ENCODE data around the gene KCNG3. TPM values are rescaled to one million over a fixed set of nuclear protein-coding genes. Genes with fewer than 3 reads are reported as not detected.

KCNG3 gene
- total RNA-seq, 2 donors from 2014 or later: 0.84 to 1.5 TPM

GRCh38 chr2:42537493-42537892 is 43.7 kb upstream of the KCNG3 start:
- no peak for DNase-seq
- Histone ChIP-seq H3K36me3 (ENCODE audit: control insufficient read depth, insufficient read depth, low read length) (no peaks in the 10 kb centered on the region), H3K4me3 (ENCODE audit: low read length) (no peak overlapping the region), H3K27ac (ENCODE audit: low read depth, low read length) (no peak overlapping the region), H3K4me1 (ENCODE audit: control insufficient read depth, insufficient read depth, low read length) (no peaks in the 10 kb centered on the region), H3K9me3 (ENCODE audit: control insufficient read depth, low read length) (no peaks in the 10 kb centered on the region), H3K9ac (ENCODE audit: extremely low read depth, low read length, poor library complexity, severe bottlenecking) (no peak overlapping the region), H3K27me3 (ENCODE audit: control insufficient read depth, insufficient read depth, low read length, poor library complexity, severe bottlenecking) (no peaks in the 10 kb centered on the region)
- no peak overlapping the region for H3K4me3 Mint-ChIP-seq
- no peaks in the 10 kb centered on the region for H3K4me1 Mint-ChIP-seq
- H3K27me3 Mint-ChIP-seq (ENCODE audit: insufficient read depth): no peaks in the 10 kb centered on the region
- H3K9me3 Mint-ChIP-seq: peaks cover 3% of the 10 kb centered on the region
- WGBS, 2 experiments (ENCODE audit: insufficient coverage in 1 of 2, insufficient read length in 1 of 2): 98% methylated on average over 3 of the region's 3 CpGs; no CpG with 5 or more reads in 1 of the 2 experiments
- no peaks in the 10 kb centered on the region for H3K36me3 Mint-ChIP-seq (ENCODE audit: low read depth)
- TF ChIP-seq CTCF (conservative IDR thresholded peaks at IDR 0.05): no peak
- H3K27ac Mint-ChIP-seq: no peak overlapping the region

- Mint-ChIP-seq H3K9me3 (peaks cover 3% of the 10 kb centered on the region), H3K36me3 (ENCODE audit: low read depth) (no peaks in the 10 kb centered on the region), H3K27ac (no peak overlapping the region), H3K4me1 (peaks cover 6% of the 10 kb centered on the region), H3K4me3 (no peak overlapping the region), H3K27me3 (ENCODE audit: insufficient read depth) (no peaks in the 10 kb centered on the region)
- H3K9me3 ChIP-seq (ENCODE audit: control insufficient read depth, low read length): no peaks in the 10 kb centered on the region
- H3K27me3 ChIP-seq (ENCODE audit: control insufficient read depth, insufficient read depth, low read length, poor library complexity, severe bottlenecking): no peaks in the 10 kb centered on the region
- no peaks in the 10 kb centered on the region for H3K36me3 ChIP-seq (ENCODE audit: control insufficient read depth, insufficient read depth, low read length)
- no peak overlapping the region for H3K9ac ChIP-seq (ENCODE audit: extremely low read depth, low read length, poor library complexity, severe bottlenecking)
- H3K4me3 ChIP-seq (ENCODE audit: low read length): no peak overlapping the region
- no peak for TF ChIP-seq CTCF (conservative IDR thresholded peaks at IDR 0.05)
- no peak for DNase-seq
- H3K27ac ChIP-seq (ENCODE audit: low read depth, low read length): no peak overlapping the region
- WGBS, 2 experiments (ENCODE audit: insufficient coverage in 1 of 2, insufficient read length in 1 of 2): 83 to 99% methylated on average over 1 to 4 of the region's 4 CpGs
- H3K4me1 ChIP-seq (ENCODE audit: control insufficient read depth, insufficient read depth, low read length): no peaks in the 10 kb centered on the region
Measured at GRCh38 chr2:42532397-42532796, 38.6 kb upstream of the KCNG3 start.

- Histone ChIP-seq H3K27me3 (ENCODE audit: control insufficient read depth, insufficient read depth, low read length, poor library complexity, severe bottlenecking) (no peaks in the 10 kb centered on the region), H3K36me3 (ENCODE audit: control insufficient read depth, insufficient read depth, low read length) (no peaks in the 10 kb centered on the region), H3K4me1 (ENCODE audit: control insufficient read depth, insufficient read depth, low read length) (no peaks in the 10 kb centered on the region), H3K27ac (ENCODE audit: low read depth, low read length) (no peak overlapping the region), H3K9me3 (ENCODE audit: control insufficient read depth, low read length) (no peaks in the 10 kb centered on the region), H3K9ac (ENCODE audit: extremely low read depth, low read length, poor library complexity, severe bottlenecking) (no peak overlapping the region), H3K4me3 (ENCODE audit: low read length) (no peak overlapping the region)
- 82 to 83% methylated on average over 12 to 13 of the region's 13 CpGs for WGBS, 2 experiments (ENCODE audit: insufficient coverage in 1 of 2, insufficient read length in 1 of 2)
- Mint-ChIP-seq H3K9me3 (no peaks in the 10 kb centered on the region), H3K27me3 (ENCODE audit: insufficient read depth) (peaks cover 2% of the 10 kb centered on the region), H3K36me3 (ENCODE audit: low read depth) (no peaks in the 10 kb centered on the region), H3K4me1 (peaks cover 4% of the 10 kb centered on the region), H3K4me3 (no peak overlapping the region), H3K27ac (no peak overlapping the region)
- DNase-seq: no peak
- TF ChIP-seq CTCF (conservative IDR thresholded peaks at IDR 0.05): no peak
Measured at GRCh38 chr2:42523341-42523740, 29.6 kb upstream of the KCNG3 start.

Measured in endodermal cell (in vitro differentiated cells).